GM21717 (cell line): ENCODE results near the gene AXL.
"Not testable (repeated sequence)": the region's sequence is repeated elsewhere in the genome, so short reads cannot be mapped to it uniquely, and the experiment has no call there.

ENCODE experiments used
- ATAC-seq: cut with Tn5 transposase; IDR thresholded peaks from one replicate; pipeline ENCODE4 v1.9.1; 2021; ENCODE audit warnings: mild to moderate bottlenecking, moderate library complexity; ENCODE audit not compliant: unreplicated experiment

AXL gene

GRCh38 chr19:41206456-41206855 lies 12.6 kb upstream of the AXL start:
- ATAC-seq: no peak

- no peak for ATAC-seq
Measured at GRCh38 chr19:41206926-41207750, 11.9 kb upstream of the AXL start.

- ATAC-seq: no peak
Measured at GRCh38 chr19:41214161-41214560, 4.9 kb upstream of the AXL start.

GRCh38 chr19:41217741-41218140 lies 1.3 kb upstream of the AXL start:
- no peak for ATAC-seq

- ATAC-seq: no peak
Measured at GRCh38 chr19:41218249-41218614, 791 bp upstream of the AXL start.

GRCh38 chr19:41219924-41220567 lies 1.0 kb downstream of the AXL start:
- ATAC-seq: no peak

- ATAC-seq: no peak
Measured at GRCh38 chr19:41220811-41221210, 1.8 kb downstream of the AXL start.

GRCh38 chr19:41221514-41222205 lies 2.6 kb downstream of the AXL start:
- no peak for ATAC-seq

- no peak for ATAC-seq
Measured at GRCh38 chr19:41222240-41222639, 3.2 kb downstream of the AXL start.

- no peak for ATAC-seq
Measured at GRCh38 chr19:41223431-41224234, 4.6 kb downstream of the AXL start.

- ATAC-seq: no peak
Measured at GRCh38 chr19:41224632-41225031, 5.6 kb downstream of the AXL start.

- ATAC-seq: no peak
Measured at GRCh38 chr19:41225238-41226052, 6.4 kb downstream of the AXL start.

GRCh38 chr19:41226053-41226873 lies 7.2 kb downstream of the AXL start:
- ATAC-seq: no peak

GRCh38 chr19:41226874-41227390 lies 7.9 kb downstream of the AXL start:
- no peak for ATAC-seq

- ATAC-seq: no peak
Measured at GRCh38 chr19:41228486-41228885, 9.5 kb downstream of the AXL start.

- not testable (repeated sequence) for ATAC-seq
Measured at GRCh38 chr19:41229338-41229737, 10.3 kb downstream of the AXL start.

GRCh38 chr19:41230067-41230857 lies 11.2 kb downstream of the AXL start:
- no peak for ATAC-seq

- ATAC-seq: no peak
Measured at GRCh38 chr19:41232686-41233085, 13.7 kb downstream of the AXL start.
